Measurements from ENCODE around the gene RSPH6A.
A peak's percentile ranks its signal among the peaks of the same experiment; 100 is the strongest.

RSPH6A gene

GRCh38 chr19:45781214-45782161, 33.6 kb downstream of the RSPH6A start:
- no peak for DNase-seq (ENCODE audit: low read depth in 2 of 2)

- DNase-seq (ENCODE audit: low read depth in 2 of 2), result no peak
Observed at GRCh38 chr19:45780448-45781213, 34.5 kb downstream of the RSPH6A start.

GRCh38 chr19:45780146-45780447, 35.0 kb downstream of the RSPH6A start:
- DNase-seq (ENCODE audit: low read depth in 2 of 2), result no peak

- DNase-seq (ENCODE audit: low read depth in 2 of 2), result peak; percentile 89 to 99
Observed at GRCh38 chr19:45779231-45780145, 35.6 kb downstream of the RSPH6A start.

GRCh38 chr19:45778010-45778661, 37.0 kb downstream of the RSPH6A start:
- DNase-seq (ENCODE audit: low read depth in 2 of 2), result no peak

GRCh38 chr19:45777395-45777961, 37.6 kb downstream of the RSPH6A start:
- DNase-seq (ENCODE audit: low read depth in 2 of 2), result no peak

- no peak for DNase-seq (ENCODE audit: low read depth in 2 of 2)
Observed at GRCh38 chr19:45774765-45775164, 40.3 kb downstream of the RSPH6A start.

GRCh38 chr19:45773384-45773783, 41.7 kb downstream of the RSPH6A start:
- no peak for DNase-seq (ENCODE audit: low read depth in 2 of 2)

- DNase-seq (ENCODE audit: low read depth in 2 of 2), result no peak
Observed at GRCh38 chr19:45772912-45773311, 42.2 kb downstream of the RSPH6A start.

- DNase-seq (ENCODE audit: low read depth in 2 of 2), result no peak
Observed at GRCh38 chr19:45772130-45772840, 42.8 kb downstream of the RSPH6A start.

- DNase-seq (ENCODE audit: low read depth in 2 of 2), result no peak
Observed at GRCh38 chr19:45771311-45771933, 43.7 kb downstream of the RSPH6A start.

GRCh38 chr19:45770192-45771101, 44.7 kb downstream of the RSPH6A start:
- peak; percentile 86 to 88 for DNase-seq (ENCODE audit: low read depth in 2 of 2)

GRCh38 chr19:45769821-45770191, 45.3 kb downstream of the RSPH6A start:
- DNase-seq (ENCODE audit: low read depth in 2 of 2), result peak; percentile 30 to 42

GRCh38 chr19:45768984-45769782, 45.9 kb downstream of the RSPH6A start, which contains the start of gene SIX5:
TSS of gene SIX5 (minus strand) at chr19:45769252. CDS start at chr19:45768844, 408 bp downstream.
- peak; percentile 96 to 98 for DNase-seq (ENCODE audit: low read depth in 2 of 2)

GRCh38 chr19:45768655-45768983, 46.5 kb downstream of the RSPH6A start:
- peak; percentile 28 to 35 for DNase-seq (ENCODE audit: low read depth in 2 of 2)

GRCh38 chr19:45767881-45768654, 47.0 kb downstream of the RSPH6A start:
- peak in 1 of 2 donors; percentile 23 for DNase-seq (ENCODE audit: low read depth in 2 of 2)

GRCh38 chr19:45767410-45767880, 47.7 kb downstream of the RSPH6A start:
- DNase-seq (ENCODE audit: low read depth in 2 of 2), result no peak

All from stimulated activated CD4-positive, alpha-beta T cell treated with anti-CD3 and anti-CD28 coated beads, Interleukin-4, amount 100 ng/mL, for 48 hours (primary cell).